ENCODE data around the gene TRPC5OS.
A peak's percentile ranks its signal among the peaks of the same experiment; 100 is the strongest.

Gene TRPC5OS

GRCh38 chrX:111857534-111858060 is 18.4 kb upstream of the TRPC5OS start:
- FAIRE-seq (no peak), DNase-seq (ENCODE audit: insufficient read length, low spot score) (no peak)
- TF ChIP-seq SPI1 (IDR thresholded peaks at IDR 0.05; ENCODE audit: low read depth, low read length) (no peak), POLR2A (IDR thresholded peaks at IDR 0.05; ENCODE audit: low read depth, low read length) (no peak), POLR2AphosphoS5 (IDR thresholded peaks at IDR 0.05; ENCODE audit: low read depth, low read length) (no peak), PAX5 (IDR thresholded peaks at IDR 0.05; ENCODE audit: insufficient read depth, low read length, severe bottlenecking) (no peak), TAF1 (IDR thresholded peaks at IDR 0.05; ENCODE audit: low read depth, low read length) (no peak), POU2F2 (IDR thresholded peaks at IDR 0.05; ENCODE audit: low read depth, low read length) (no peak)

- DNase-seq (ENCODE audit: insufficient read length, low spot score) (no peak), FAIRE-seq (no peak)
- no peak for TF ChIP-seq POLR2A (IDR thresholded peaks at IDR 0.05; ENCODE audit: low read depth, low read length)
These were observed 14.4 kb upstream of the TRPC5OS start for GRCh38 chrX:111861605-111862004.

- no peak for FAIRE-seq
These were observed 8.7 kb upstream of the TRPC5OS start for GRCh38 chrX:111867236-111867635.

GRCh38 chrX:111868726-111869638 is 7.0 kb upstream of the TRPC5OS start:
- FAIRE-seq (no peak), DNase-seq (ENCODE audit: insufficient read length, low spot score) (no peak)
- TF ChIP-seq TAF1 (IDR thresholded peaks at IDR 0.05; ENCODE audit: low read depth, low read length) (no peak), POLR2AphosphoS5 (IDR thresholded peaks at IDR 0.05; ENCODE audit: low read depth, low read length) (no peak)

More at GRCh38 chrX:111867236-111867635, 8.7 kb upstream of the TRPC5OS start:
- no peak for TF ChIP-seq POLR2A (IDR thresholded peaks at IDR 0.05; ENCODE audit: low read depth, low read length)
- TF ChIP-seq PAX5 (IDR thresholded peaks at IDR 0.05; ENCODE audit: insufficient read depth, low read length, severe bottlenecking) = no peak
- TF ChIP-seq POU2F2 (IDR thresholded peaks at IDR 0.05; ENCODE audit: low read depth, low read length) = no peak
- no peak for TF ChIP-seq SPI1 (IDR thresholded peaks at IDR 0.05; ENCODE audit: low read depth, low read length)
- no peak for TF ChIP-seq TAF1 (IDR thresholded peaks at IDR 0.05; ENCODE audit: low read depth, low read length)
- TF ChIP-seq POLR2AphosphoS5 (IDR thresholded peaks at IDR 0.05; ENCODE audit: low read depth, low read length) = no peak
- DNase-seq (ENCODE audit: insufficient read length, low spot score) = no peak

- no peak for TF ChIP-seq POLR2A (IDR thresholded peaks at IDR 0.05; ENCODE audit: low read depth, low read length)
- no peak for TF ChIP-seq TAF1 (IDR thresholded peaks at IDR 0.05; ENCODE audit: low read depth, low read length)
- TF ChIP-seq SPI1 (IDR thresholded peaks at IDR 0.05; ENCODE audit: low read depth, low read length) = no peak
- FAIRE-seq (peak; percentile 88), DNase-seq (ENCODE audit: insufficient read length, low spot score) (no peak)
These were observed 6.3 kb upstream of the TRPC5OS start for GRCh38 chrX:111869639-111870034.

GRCh38 chrX:111874241-111874640 is 1.7 kb upstream of the TRPC5OS start:
- no peak for FAIRE-seq
- DNase-seq (ENCODE audit: insufficient read length, low spot score) = no peak
- no peak for TF ChIP-seq PAX5 (IDR thresholded peaks at IDR 0.05; ENCODE audit: insufficient read depth, low read length, severe bottlenecking)
- TF ChIP-seq TAF1 (IDR thresholded peaks at IDR 0.05; ENCODE audit: low read depth, low read length) = no peak
- no peak for TF ChIP-seq POLR2AphosphoS5 (IDR thresholded peaks at IDR 0.05; ENCODE audit: low read depth, low read length)
- no peak for TF ChIP-seq POU2F2 (IDR thresholded peaks at IDR 0.05; ENCODE audit: low read depth, low read length)
- TF ChIP-seq SPI1 (IDR thresholded peaks at IDR 0.05; ENCODE audit: low read depth, low read length) = no peak
- no peak for TF ChIP-seq POLR2A (IDR thresholded peaks at IDR 0.05; ENCODE audit: low read depth, low read length)

GRCh38 chrX:111876646-111877045 is 665 bp downstream of the TRPC5OS start:
- no peak for DNase-seq (ENCODE audit: insufficient read length, low spot score)
- TF ChIP-seq POLR2A (IDR thresholded peaks at IDR 0.05; ENCODE audit: low read depth, low read length) (no peak), PAX5 (IDR thresholded peaks at IDR 0.05; ENCODE audit: insufficient read depth, low read length, severe bottlenecking) (no peak), TAF1 (IDR thresholded peaks at IDR 0.05; ENCODE audit: low read depth, low read length) (no peak), POLR2AphosphoS5 (IDR thresholded peaks at IDR 0.05; ENCODE audit: low read depth, low read length) (no peak), SPI1 (IDR thresholded peaks at IDR 0.05; ENCODE audit: low read depth, low read length) (no peak), POU2F2 (IDR thresholded peaks at IDR 0.05; ENCODE audit: low read depth, low read length) (no peak)
- FAIRE-seq = no peak

GRCh38 chrX:111877681-111878080 is 1.7 kb downstream of the TRPC5OS start:
- FAIRE-seq (no peak), DNase-seq (ENCODE audit: insufficient read length, low spot score) (no peak)
- TF ChIP-seq PAX5 (IDR thresholded peaks at IDR 0.05; ENCODE audit: insufficient read depth, low read length, severe bottlenecking) (no peak), POLR2A (IDR thresholded peaks at IDR 0.05; ENCODE audit: low read depth, low read length) (no peak), SPI1 (IDR thresholded peaks at IDR 0.05; ENCODE audit: low read depth, low read length) (no peak), TAF1 (IDR thresholded peaks at IDR 0.05; ENCODE audit: low read depth, low read length) (no peak), POU2F2 (IDR thresholded peaks at IDR 0.05; ENCODE audit: low read depth, low read length) (no peak), POLR2AphosphoS5 (IDR thresholded peaks at IDR 0.05; ENCODE audit: low read depth, low read length) (no peak)

- TF ChIP-seq PAX5 (IDR thresholded peaks at IDR 0.05; ENCODE audit: insufficient read depth, low read length, severe bottlenecking) (no peak), POU2F2 (IDR thresholded peaks at IDR 0.05; ENCODE audit: low read depth, low read length) (no peak), POLR2A (IDR thresholded peaks at IDR 0.05; ENCODE audit: low read depth, low read length) (no peak), POLR2AphosphoS5 (IDR thresholded peaks at IDR 0.05; ENCODE audit: low read depth, low read length) (no peak), TAF1 (IDR thresholded peaks at IDR 0.05; ENCODE audit: low read depth, low read length) (no peak), SPI1 (IDR thresholded peaks at IDR 0.05; ENCODE audit: low read depth, low read length) (no peak)
- FAIRE-seq = no peak
- no peak for DNase-seq (ENCODE audit: insufficient read length, low spot score)
These were observed 4.8 kb downstream of the TRPC5OS start for GRCh38 chrX:111880735-111881134.

GRCh38 chrX:111881715-111882114 is 5.7 kb downstream of the TRPC5OS start:
- FAIRE-seq (peak; percentile 71), DNase-seq (ENCODE audit: insufficient read length, low spot score) (no peak)
- TF ChIP-seq POU2F2 (IDR thresholded peaks at IDR 0.05; ENCODE audit: low read depth, low read length) (no peak), PAX5 (IDR thresholded peaks at IDR 0.05; ENCODE audit: insufficient read depth, low read length, severe bottlenecking) (no peak), POLR2A (IDR thresholded peaks at IDR 0.05; ENCODE audit: low read depth, low read length) (no peak), TAF1 (IDR thresholded peaks at IDR 0.05; ENCODE audit: low read depth, low read length) (no peak), POLR2AphosphoS5 (IDR thresholded peaks at IDR 0.05; ENCODE audit: low read depth, low read length) (no peak), SPI1 (IDR thresholded peaks at IDR 0.05; ENCODE audit: low read depth, low read length) (no peak)
